GM12878 (cell line): Measurements from ENCODE around the gene TET1.

Source experiments
- BACH1 ChIP-seq: fragments of 450-650 bp; IDR thresholded peaks from 2 replicates; pipeline ENCODE4 v1.6.1; 2017; ENCODE audit warnings: mild to moderate bottlenecking, borderline replicate concordance
- CEBPZ ChIP-seq: fragments of 150-350 bp; IDR thresholded peaks from 2 replicates; pipeline ENCODE4 v1.6.1; 2016; ENCODE audit warnings: low read depth, low read length
- ELK1 ChIP-seq: IDR thresholded peaks from 2 replicates; pipeline ENCODE4 v1.6.1; 2012; ENCODE audit warnings: low read depth, low read length, improper control_type of control experiment
- HDGF ChIP-seq: fragments of 450-650 bp; IDR thresholded peaks from 2 replicates; pipeline ENCODE4 v1.6.1; 2016; ENCODE audit warnings: antibody characterized with exemption
- NFYA ChIP-seq: IDR thresholded peaks from 2 replicates; pipeline ENCODE4 v1.6.1; 2011; ENCODE audit warnings: low read depth, mild to moderate bottlenecking, low read length, improper control_type of control experiment, borderline replicate concordance
- NFYB ChIP-seq: IDR thresholded peaks from 2 replicates; pipeline ENCODE4 v1.6.1; 2011; ENCODE audit warnings: low read depth, mild to moderate bottlenecking, low read length, improper control_type of control experiment, moderate library complexity; ENCODE audit not compliant: insufficient read depth
- NR2F1 ChIP-seq: fragments of 450-650 bp; conservative IDR thresholded peaks from 2 replicates; pipeline ENCODE4 v1.6.1; 2017; ENCODE audit warnings: mild to moderate bottlenecking
- POLR2A ChIP-seq: IDR thresholded peaks from 2 replicates; pipeline ENCODE4 v1.6.1; 2011; ENCODE audit warnings: low read depth, mild to moderate bottlenecking, low read length
- POLR2AphosphoS5 ChIP-seq: IDR thresholded peaks from 2 replicates; pipeline ENCODE4 v1.6.1; 2011; ENCODE audit warnings: mild to moderate bottlenecking, low read length, inconsistent platforms
- SPI1 ChIP-seq: IDR thresholded peaks from 2 replicates; pipeline ENCODE4 v1.6.1; 2011; ENCODE audit warnings: low read depth, mild to moderate bottlenecking, low read length, moderate library complexity, borderline replicate concordance; ENCODE audit not compliant: insufficient read depth
- TARDBP ChIP-seq: IDR thresholded peaks from 2 replicates; pipeline ENCODE4 v1.6.1; 2016; ENCODE audit warnings: borderline replicate concordance
- TF ChIP-seq, protein P1 (sequence below): IDR thresholded peaks from 2 replicates; pipeline ENCODE4 v1.6.1; 2012; ENCODE audit warnings: low read depth, low read length, improper control_type of control experiment
- TF ChIP-seq, protein P2 (sequence below), 3 experiments: IDR thresholded peaks in 2 of 3; conservative IDR thresholded peaks in 1 of 3; 2 replicates each; pipeline ENCODE4 v1.5.1; 2011; ENCODE audit warnings: low read depth in 3 of 3, low read length in 3 of 3, mild to moderate bottlenecking in 3 of 3, control low read depth in 2 of 3, moderate library complexity in 2 of 3, inconsistent platforms in 1 of 3, mixed read lengths in 1 of 3; ENCODE audit not compliant: control insufficient read depth in 2 of 3, insufficient read depth in 1 of 3; ENCODE audit errors: extremely low read depth in 1 of 3
- TF ChIP-seq, protein P3 (sequence below): IDR thresholded peaks from 2 replicates; pipeline ENCODE4 v1.6.1; 2011; ENCODE audit warnings: borderline replicate concordance, low read depth, mild to moderate bottlenecking, moderate library complexity, mixed read lengths, low read length; ENCODE audit not compliant: insufficient read depth; ENCODE audit errors: extremely low read length

DNA sequence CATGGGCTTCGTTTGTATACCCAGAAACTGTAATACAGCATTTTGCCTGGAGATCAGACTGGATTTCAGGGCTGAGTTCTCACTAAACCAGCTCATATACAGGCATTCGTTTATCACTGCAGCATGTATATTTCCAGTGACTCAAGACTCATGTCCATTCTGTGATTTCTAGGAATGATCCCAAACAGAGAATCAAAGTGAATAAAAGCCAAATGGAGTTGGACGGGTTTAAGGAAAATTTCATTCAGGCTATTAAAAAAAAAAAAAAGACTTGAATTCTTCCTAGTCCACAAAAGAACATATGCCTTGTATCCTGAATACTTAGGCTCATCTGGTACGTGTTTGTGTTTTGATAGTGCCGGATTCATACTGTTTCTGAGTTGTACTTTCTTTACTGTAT lies 46.8 kb downstream of the TET1 start:
- TF ChIP-seq POLR2A (no peak), ELK1 (no peak), NR2F1 (no peak), BACH1 (no peak), POLR2AphosphoS5 (no peak), NFYB (no peak), NFYA (no peak), SPI1 (no peak), TARDBP (no peak), CEBPZ (no peak), HDGF (no peak)
- TF ChIP-seq, protein P1, sequence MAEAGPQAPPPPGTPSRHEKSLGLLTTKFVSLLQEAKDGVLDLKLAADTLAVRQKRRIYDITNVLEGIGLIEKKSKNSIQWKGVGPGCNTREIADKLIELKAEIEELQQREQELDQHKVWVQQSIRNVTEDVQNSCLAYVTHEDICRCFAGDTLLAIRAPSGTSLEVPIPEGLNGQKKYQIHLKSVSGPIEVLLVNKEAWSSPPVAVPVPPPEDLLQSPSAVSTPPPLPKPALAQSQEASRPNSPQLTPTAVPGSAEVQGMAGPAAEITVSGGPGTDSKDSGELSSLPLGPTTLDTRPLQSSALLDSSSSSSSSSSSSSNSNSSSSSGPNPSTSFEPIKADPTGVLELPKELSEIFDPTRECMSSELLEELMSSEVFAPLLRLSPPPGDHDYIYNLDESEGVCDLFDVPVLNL = no peak
- TF ChIP-seq, protein P2, sequence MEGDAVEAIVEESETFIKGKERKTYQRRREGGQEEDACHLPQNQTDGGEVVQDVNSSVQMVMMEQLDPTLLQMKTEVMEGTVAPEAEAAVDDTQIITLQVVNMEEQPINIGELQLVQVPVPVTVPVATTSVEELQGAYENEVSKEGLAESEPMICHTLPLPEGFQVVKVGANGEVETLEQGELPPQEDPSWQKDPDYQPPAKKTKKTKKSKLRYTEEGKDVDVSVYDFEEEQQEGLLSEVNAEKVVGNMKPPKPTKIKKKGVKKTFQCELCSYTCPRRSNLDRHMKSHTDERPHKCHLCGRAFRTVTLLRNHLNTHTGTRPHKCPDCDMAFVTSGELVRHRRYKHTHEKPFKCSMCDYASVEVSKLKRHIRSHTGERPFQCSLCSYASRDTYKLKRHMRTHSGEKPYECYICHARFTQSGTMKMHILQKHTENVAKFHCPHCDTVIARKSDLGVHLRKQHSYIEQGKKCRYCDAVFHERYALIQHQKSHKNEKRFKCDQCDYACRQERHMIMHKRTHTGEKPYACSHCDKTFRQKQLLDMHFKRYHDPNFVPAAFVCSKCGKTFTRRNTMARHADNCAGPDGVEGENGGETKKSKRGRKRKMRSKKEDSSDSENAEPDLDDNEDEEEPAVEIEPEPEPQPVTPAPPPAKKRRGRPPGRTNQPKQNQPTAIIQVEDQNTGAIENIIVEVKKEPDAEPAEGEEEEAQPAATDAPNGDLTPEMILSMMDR (IDR thresholded peaks at IDR 0.05 in 2 of 3, conservative IDR thresholded peaks at IDR 0.05 in 1 of 3; ENCODE audit: control insufficient read depth in 2 of 3, extremely low read depth in 1 of 3, insufficient read depth in 1 of 3, low read depth in 3 of 3, low read length in 3 of 3) = no peak
- TF ChIP-seq, protein P3, sequence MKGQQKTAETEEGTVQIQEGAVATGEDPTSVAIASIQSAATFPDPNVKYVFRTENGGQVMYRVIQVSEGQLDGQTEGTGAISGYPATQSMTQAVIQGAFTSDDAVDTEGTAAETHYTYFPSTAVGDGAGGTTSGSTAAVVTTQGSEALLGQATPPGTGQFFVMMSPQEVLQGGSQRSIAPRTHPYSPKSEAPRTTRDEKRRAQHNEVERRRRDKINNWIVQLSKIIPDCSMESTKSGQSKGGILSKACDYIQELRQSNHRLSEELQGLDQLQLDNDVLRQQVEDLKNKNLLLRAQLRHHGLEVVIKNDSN = no peak
